Left ventricle myocardium superior (tissue), 1 donor: ENCODE results near the gene FGGY. TPM values are rescaled to one million over a fixed set of nuclear protein-coding genes. Genes with fewer than 3 reads are reported as not detected.

ENCODE experiments used
- ATAC-seq: fragments of 200-7000 bp; cut with Tn5 transposase; one replicate; pipeline ENCODE4 v1.9.1; 2020; ENCODE audit warnings: mild to moderate bottlenecking, moderate library complexity
- DNase-seq: peaks from one replicate; pipeline ENCODE4 v3.0.0-alpha.2; 2020
- intact Hi-C: fragments of 100-400 bp; cut with micrococcal nuclease; formaldehyde crosslinking; loops from one replicate; pipeline ENCODE4 v1.11.0; 2022
- total RNA-seq: library from RNA; stranded (reverse); fragmentation: NEBNext Ultra II Directional; extraction: Animal tissue kit (Norgen Biotek cat#: 25700); gene quantifications from one replicate; pipeline ENCODE4 v1.2.1, GENCODE V29; 2021
- donor health status: DM: no; HTN: yes; CAD: no; lungs with severe emphysema.

FGGY gene
- total RNA-seq, 1 donor from 2014 or later, result 29.7 TPM

GRCh38 chr1:59309795-59310548 is 13.1 kb downstream of the FGGY start:
- DNase-seq, result no peak
- no peak for ATAC-seq

DNA sequence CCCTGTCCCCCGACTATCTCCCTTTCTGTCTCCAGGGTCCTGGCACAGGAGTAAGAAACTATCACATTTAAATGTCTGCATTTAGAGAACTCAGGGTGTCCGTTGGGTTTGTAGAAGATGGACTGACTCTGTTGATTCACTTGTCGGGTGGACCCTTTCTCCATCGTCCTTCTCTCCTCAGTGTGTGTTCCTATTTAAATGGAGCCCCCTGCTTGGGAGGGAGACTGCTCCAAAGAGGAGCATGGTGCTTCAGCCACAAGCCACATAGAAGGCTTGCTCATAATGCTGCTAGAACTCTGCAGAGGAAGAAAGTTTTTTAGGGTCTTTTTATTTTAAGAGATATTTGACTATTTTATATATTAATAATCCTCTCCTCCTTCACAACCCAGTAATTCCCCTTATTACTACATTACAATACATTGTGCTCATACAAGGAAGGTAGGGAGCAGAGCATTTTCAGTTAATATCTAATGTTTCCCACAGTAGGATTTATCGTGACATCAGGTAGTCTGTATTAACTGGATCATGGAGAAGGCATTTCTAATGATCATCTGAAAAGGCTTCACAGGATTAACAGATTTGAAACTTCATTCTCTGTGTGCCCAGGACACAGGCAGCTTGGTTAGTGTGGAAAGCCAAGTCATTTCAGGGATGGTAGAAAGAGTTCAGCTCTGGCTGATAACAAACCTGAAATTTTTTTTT is 13.8 kb downstream of the FGGY start:
- no peak for ATAC-seq
- intact Hi-C loops, result no loop called here

More at GRCh38 chr1:59309795-59310548, 13.1 kb downstream of the FGGY start:
- intact Hi-C loops, result loop anchor here (10.0 kb wide), 1 partner anchor 385 kb away; no protein-coding TSS in a partner anchor

GRCh38 chr1:59314776-59315528 is 18.1 kb downstream of the FGGY start:
- intact Hi-C loops, result no loop called here
- ATAC-seq (no peak), DNase-seq (no peak)

More for the DNA sequence above, 13.8 kb downstream of the FGGY start:
- DNase-seq, result no peak

GRCh38 chr1:59315529-59316463 is 18.9 kb downstream of the FGGY start:
- DNase-seq (no peak), ATAC-seq (peak; percentile 12)
- intact Hi-C loops, result no loop called here

DNA sequence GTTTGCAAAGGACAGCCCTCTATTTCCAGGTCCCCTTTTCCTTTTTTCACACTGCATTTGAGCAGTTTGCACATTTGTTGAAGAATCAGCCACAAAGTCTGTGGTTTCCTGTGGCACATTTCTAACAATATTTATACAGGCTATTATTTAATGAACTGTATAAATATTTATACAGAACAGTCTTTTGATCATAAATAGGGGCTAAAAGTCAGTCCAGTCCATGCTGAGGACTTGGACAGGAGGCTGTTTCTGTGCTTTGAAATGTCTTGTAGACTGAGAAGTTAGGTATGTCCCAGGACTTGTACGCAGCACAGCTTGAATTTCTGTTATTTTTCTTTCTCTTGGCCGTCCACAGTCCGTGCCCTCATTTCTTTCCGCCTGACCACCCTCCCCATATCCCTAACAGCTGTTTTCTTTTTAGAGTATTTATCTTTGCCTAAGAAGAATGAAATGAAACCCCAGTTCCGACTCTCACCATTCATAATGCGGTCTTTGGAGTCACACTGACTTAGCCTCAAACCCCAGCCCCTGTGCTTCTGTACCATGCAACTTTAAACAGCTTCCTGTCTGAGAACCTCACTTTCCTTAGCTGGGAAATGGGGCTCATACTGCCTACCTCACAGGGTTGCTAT is 19.7 kb downstream of the FGGY start:
- DNase-seq, result no peak
- intact Hi-C loops, result no loop called here
- peak; percentile 60 for ATAC-seq

DNA sequence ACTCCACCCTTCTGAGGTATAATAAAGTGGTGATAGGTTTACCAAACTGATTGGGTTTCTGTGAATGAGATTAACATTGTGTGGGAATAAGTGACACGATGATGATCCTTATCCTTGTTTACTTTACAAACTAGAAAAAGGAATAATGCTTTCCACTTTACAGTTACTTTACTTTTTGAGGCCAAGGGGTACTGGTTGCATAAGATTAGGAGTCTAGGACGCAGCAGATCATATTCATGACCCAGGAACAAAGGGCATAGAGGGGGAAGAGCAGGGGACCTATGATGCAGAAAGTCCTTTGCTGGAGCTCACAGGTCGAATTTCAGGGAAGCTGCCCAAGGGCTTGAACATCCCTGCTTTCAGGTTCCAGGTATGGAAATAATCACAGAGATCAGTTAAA is 20.4 kb downstream of the FGGY start:
- intact Hi-C loops, result no loop called here
- no peak for DNase-seq
- ATAC-seq, result no peak

DNA sequence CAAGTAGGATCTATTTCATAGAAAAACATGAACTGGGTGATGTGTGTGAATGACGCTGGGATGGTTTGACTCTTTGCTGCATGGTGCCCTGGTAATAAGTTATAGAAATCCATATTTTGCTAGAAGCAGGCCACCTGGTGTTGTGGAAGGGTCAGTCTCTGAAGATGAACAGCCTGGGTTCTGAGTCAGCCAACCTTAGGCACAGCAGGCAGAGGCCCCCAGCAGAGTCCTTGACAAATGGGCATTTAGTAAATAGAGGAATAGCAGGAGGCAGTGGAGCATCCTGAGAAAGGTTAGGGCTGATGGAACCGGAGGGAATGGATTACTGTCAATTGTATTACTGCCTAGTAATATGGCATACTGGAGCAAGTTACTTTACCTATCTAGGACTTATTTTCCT is 20.9 kb downstream of the FGGY start:
- intact Hi-C loops, result no loop called here
- DNase-seq (no peak), ATAC-seq (no peak)

DNA sequence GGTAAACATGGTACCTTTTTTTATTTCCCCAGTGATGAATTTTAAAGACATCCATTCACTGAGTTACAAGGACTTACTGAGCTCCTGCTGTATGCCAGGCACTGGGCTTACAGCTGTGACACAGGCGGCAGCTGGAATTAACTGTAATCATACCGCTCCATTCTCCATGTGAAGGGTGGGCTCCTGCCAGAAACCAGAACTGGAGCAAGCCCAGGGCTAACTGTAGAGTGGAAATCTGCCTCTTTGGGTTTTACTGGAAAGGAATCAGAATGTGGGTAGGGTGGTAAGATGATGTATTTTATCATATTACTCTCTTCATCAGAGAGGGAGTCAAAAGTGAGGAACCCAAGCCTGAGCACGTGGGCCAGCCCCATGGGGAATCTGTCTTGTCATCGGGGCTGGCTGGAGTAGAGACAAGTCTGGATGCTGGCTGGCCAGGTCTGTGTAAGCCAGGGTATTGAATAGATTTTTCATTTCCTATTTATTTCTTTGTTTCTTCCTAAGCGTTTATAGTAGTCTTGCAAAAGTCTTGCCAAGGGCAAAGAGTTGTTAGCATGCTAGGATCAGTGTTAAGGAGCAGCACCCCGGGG is 21.5 kb downstream of the FGGY start:
- intact Hi-C loops, result no loop called here
- ATAC-seq (peak; percentile 61), DNase-seq (peak; percentile 40)

- DNase-seq (no peak), ATAC-seq (no peak)
- intact Hi-C loops, result no loop called here
These were observed 25.5 kb downstream of the FGGY start for GRCh38 chr1:59322394-59322793.

DNA sequence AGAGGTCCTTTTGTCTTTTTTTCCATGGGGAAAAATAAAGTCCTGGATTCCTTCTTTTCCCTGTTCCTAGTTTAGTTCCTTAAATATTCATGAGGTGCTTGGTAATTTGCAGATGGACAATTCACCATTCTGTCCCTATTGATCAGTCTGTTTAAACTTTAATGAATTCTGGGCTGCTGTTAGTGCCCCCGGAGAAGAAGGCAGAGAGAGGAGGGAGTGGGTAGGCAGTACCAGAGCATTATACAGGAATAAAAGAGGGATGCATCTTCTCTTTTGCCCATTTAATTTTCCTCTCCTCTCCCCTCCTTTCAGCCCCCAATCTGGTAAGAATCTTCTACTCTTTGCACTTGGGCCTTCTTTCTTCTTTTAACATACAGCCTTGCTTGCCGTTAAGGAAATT is 25.9 kb downstream of the FGGY start:
- ATAC-seq, result no peak
- intact Hi-C loops, result no loop called here
- DNase-seq, result no peak

DNA sequence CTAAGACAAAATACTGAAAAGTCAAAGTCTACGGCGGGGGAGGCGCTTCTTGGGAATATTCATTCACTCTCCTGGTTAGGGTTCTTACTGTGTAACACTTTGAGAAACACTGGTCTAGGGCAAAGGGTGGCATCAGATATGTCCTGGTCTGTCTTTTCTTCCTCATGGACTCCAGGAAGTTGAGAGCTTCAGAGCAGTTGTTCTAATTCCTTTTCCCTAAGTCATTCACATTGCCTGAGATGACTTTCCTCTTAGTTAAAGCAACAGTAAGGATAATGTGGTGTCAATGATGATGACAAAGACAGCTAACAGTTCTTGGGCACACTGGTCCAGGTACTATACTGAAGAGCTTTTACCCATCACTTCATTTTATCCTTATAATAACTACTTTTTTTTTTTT is 27.0 kb downstream of the FGGY start:
- ATAC-seq (no peak), DNase-seq (no peak)
- intact Hi-C loops, result no loop called here

DNA sequence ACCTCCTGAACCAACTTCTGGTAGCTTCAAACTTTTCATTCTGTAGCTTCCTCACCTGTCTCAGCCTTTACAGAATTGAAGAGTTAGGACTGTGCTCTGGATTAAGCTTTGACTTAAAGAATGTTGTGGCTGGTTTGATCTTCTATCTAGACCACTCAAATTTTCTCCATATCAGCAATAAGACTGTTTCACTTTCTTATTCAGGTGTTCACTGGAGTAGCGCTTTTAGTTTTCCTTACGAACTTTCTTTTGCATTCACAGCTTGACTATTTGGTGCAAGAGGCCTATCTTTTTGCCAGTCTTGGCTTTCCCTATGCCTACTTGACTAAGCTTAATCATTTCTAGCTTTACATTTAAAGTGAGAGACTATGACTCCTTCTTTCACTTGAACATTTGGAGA is 31.5 kb downstream of the FGGY start:
- DNase-seq, result no peak
- ATAC-seq, result no peak
- intact Hi-C loops, result no loop called here

DNA sequence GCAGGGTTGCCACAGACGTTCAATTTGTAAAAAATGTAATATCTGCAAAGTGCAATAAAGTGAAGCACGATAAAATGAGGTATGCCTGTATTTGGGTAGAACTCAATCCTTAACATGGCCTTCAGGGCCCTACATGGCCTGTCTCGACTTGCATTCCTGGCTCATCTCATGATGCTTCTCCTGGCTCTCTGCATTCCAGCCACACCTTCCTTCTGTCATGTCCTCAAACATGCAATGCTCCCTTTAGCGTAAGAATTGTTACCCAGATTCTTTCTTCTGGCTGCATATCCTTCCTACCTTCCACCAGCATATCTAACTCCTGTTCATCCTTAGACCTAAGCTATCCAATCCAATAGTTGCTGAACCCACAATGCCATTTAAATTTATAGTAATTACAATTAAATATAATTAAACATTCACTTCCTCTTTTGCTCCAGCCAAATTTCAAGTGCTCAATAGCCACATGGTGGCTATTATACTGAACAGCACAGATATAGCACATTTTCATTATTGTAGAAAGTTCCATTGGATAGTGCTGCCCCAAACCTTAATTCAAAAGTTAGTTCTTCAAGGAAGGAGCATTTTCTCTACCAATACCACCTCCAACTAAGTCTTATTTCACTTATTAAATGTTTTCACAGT is 32.6 kb downstream of the FGGY start:
- ATAC-seq, result no peak
- no peak for DNase-seq
- intact Hi-C loops, result no loop called here

DNA sequence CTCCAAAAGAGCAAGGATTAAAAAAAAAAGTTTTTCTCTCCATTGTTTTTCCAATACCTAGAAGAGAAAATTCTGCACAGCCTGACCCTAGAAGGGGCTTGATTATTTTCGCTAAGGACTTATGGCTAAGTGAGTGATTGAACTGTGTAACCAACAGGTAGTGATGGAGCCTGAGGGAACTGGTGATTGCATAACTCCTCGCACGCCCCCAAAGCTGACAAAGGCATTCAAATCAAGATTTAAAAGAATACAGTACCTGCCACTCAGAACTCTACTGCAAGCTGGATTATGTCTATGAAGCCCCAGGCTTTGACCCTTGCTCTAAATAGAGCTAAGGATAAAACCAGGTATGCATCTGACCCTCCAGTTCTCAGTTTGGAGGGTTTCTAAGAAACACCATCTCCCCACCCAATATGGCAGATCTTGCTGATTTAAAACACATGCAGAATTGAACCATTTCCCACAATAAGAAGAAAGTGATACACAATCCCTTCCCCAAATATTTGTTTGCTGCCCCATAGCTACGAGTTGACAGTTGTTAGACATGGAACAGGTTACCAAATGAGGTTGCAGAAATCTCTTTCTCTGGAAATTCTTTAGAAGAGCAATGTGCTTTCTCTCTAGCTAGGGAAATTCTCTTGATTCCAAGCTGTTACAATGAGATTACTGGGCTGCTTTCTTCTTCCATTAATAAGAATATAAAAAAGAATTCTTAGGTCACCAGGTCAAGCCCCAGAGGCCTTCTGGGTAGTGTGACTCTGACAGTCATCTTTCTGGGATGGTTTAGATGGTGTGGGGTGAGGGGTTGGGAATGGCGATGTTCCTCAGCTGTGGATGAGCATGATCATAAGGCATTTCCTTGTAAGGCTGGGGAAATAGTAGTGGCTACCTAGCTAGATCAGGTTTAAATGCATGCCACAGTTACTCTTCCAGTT is 35.1 kb downstream of the FGGY start:
- intact Hi-C loops, result no loop called here
- no peak for DNase-seq
- no peak for ATAC-seq

DNA sequence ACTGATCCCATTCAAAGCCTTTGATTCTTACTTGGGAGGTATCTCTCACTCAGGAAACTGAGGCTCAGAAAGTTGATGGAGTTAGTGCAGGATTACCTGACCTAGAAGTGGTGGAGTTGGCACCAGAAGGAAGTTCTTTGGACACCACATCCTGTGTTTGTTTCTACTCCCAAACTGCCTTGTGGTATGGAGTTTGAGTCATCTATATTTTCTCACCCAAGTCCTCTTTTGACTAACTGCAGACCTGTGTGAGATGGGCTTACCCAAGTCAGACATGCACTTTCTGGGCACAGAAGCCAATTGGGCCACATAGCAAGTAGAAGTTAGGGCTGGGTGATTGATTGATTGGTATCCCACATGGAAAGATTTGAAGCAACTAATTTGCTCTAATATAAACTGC is 36.1 kb downstream of the FGGY start:
- intact Hi-C loops, result no loop called here
- no peak for DNase-seq
- ATAC-seq, result no peak

- intact Hi-C loops, result no loop called here
- DNase-seq (no peak), ATAC-seq (no peak)
These were observed 36.9 kb downstream of the FGGY start for GRCh38 chr1:59333626-59334277.
